WTC11 (cell line): ENCODE measurements around the gene HCST. TPM values are rescaled to one million over a fixed set of nuclear protein-coding genes. Genes with fewer than 3 reads are reported as not detected.

Experiments
- CREM ChIP-seq: sonication (generic); formaldehyde crosslinking; IDR thresholded peaks from 2 replicates; pipeline ENCODE4 v1.8.1; 2022; ENCODE audit warnings: mild to moderate bottlenecking, missing genetic modification reagents, moderate library complexity
- ESRRA ChIP-seq: sonication (generic); formaldehyde crosslinking; IDR thresholded peaks from 2 replicates; pipeline ENCODE4 v1.8.1; 2022; ENCODE audit warnings: mild to moderate bottlenecking, missing genetic modification reagents, borderline replicate concordance
- FOXJ3 ChIP-seq: sonication (generic); formaldehyde crosslinking; IDR thresholded peaks from 2 replicates; pipeline ENCODE4 v1.9.0; 2021; ENCODE audit warnings: missing genetic modification reagents, mild to moderate bottlenecking, borderline replicate concordance
- GABPB1 ChIP-seq: sonication (generic); formaldehyde crosslinking; IDR thresholded peaks from 2 replicates; pipeline ENCODE4 v1.8.1; 2023; ENCODE audit warnings: mild to moderate bottlenecking, missing genetic modification reagents
- GRHL2 ChIP-seq: fragments of 250-450 bp; sonication (Bioruptor Pico); IDR thresholded peaks from 2 replicates; pipeline ENCODE4 v1.8.0; 2022; ENCODE audit warnings: mild to moderate bottlenecking, moderate library complexity; ENCODE audit not compliant: insufficient replicate concordance, severe bottlenecking
- GTF2I ChIP-seq: fragments of 250-450 bp; sonication (Bioruptor Pico); conservative IDR thresholded peaks from 2 replicates; pipeline ENCODE4 v1.4.0; 2021; ENCODE audit warnings: mild to moderate bottlenecking
- HMGA2 ChIP-seq: fragments of 250-450 bp; sonication (Bioruptor Pico); IDR thresholded peaks from 2 replicates; pipeline ENCODE4 v1.4.0; 2021; ENCODE audit warnings: mild to moderate bottlenecking, moderate library complexity
- KAT7 ChIP-seq: sonication (generic); formaldehyde crosslinking; IDR thresholded peaks from 2 replicates; pipeline ENCODE4 v1.8.1; 2023; ENCODE audit warnings: missing genetic modification reagents, mild to moderate bottlenecking, borderline replicate concordance
- NFATC4 ChIP-seq: fragments of 250-450 bp; sonication (Bioruptor Pico); IDR thresholded peaks from 2 replicates; pipeline ENCODE4 v1.9.0; 2021; ENCODE audit warnings: mild to moderate bottlenecking
- NFE2L1 ChIP-seq: sonication (generic); formaldehyde crosslinking; IDR thresholded peaks from 2 replicates; pipeline ENCODE4 v1.8.1; 2023; ENCODE audit warnings: missing genetic modification reagents
- PRRX2 ChIP-seq: fragments of 250-450 bp; sonication (Bioruptor Pico); IDR thresholded peaks from 2 replicates; pipeline ENCODE4 v1.8.0; 2021; ENCODE audit warnings: mild to moderate bottlenecking
- RORB ChIP-seq: fragments of 250-450 bp; sonication (Bioruptor Pico); IDR thresholded peaks from 2 replicates; pipeline ENCODE4 v1.9.0; 2021; ENCODE audit warnings: mild to moderate bottlenecking
- SOX15 ChIP-seq: fragments of 250-450 bp; sonication (Bioruptor Pico); IDR thresholded peaks from 2 replicates; pipeline ENCODE4 v1.9.0; 2021; ENCODE audit warnings: mild to moderate bottlenecking
- TEAD4 ChIP-seq: sonication (generic); formaldehyde crosslinking; IDR thresholded peaks from 2 replicates; pipeline ENCODE4 v1.8.0; 2022; ENCODE audit warnings: mild to moderate bottlenecking, missing genetic modification reagents
- ZNF121 ChIP-seq: sonication (generic); formaldehyde crosslinking; IDR thresholded peaks from 2 replicates; pipeline ENCODE4 v1.8.0; 2023; ENCODE audit warnings: missing genetic modification reagents
- ZNF219 ChIP-seq: sonication (generic); formaldehyde crosslinking; IDR thresholded peaks from 2 replicates; pipeline ENCODE4 v1.8.0; 2023; ENCODE audit warnings: missing genetic modification reagents, mild to moderate bottlenecking, borderline replicate concordance
- ZNF232 ChIP-seq: sonication (generic); formaldehyde crosslinking; IDR thresholded peaks from 2 replicates; pipeline ENCODE4 v1.8.0; 2022; ENCODE audit warnings: mild to moderate bottlenecking, missing genetic modification reagents
- ZNF263 ChIP-seq: sonication (generic); formaldehyde crosslinking; IDR thresholded peaks from 2 replicates; pipeline ENCODE4 v1.8.1; 2022; ENCODE audit warnings: low read depth, mild to moderate bottlenecking, moderate library complexity, missing genetic modification reagents
- ZNF317 ChIP-seq: sonication (generic); formaldehyde crosslinking; IDR thresholded peaks from 2 replicates; pipeline ENCODE4 v1.8.1; 2023; ENCODE audit warnings: low read depth, mild to moderate bottlenecking, moderate library complexity, missing genetic modification reagents, borderline replicate concordance
- ZNF671 ChIP-seq: fragments of 250-450 bp; sonication (Bioruptor Pico); IDR thresholded peaks from 2 replicates; pipeline ENCODE4 v1.8.0; 2021; ENCODE audit warnings: mild to moderate bottlenecking
- total RNA-seq: library from RNA; stranded (reverse); gene quantifications from 3 replicates; pipeline ENCODE4 v1.2.3, GENCODE V29; 2021
- TF ChIP-seq, protein P1 (sequence below): sonication (generic); formaldehyde crosslinking; conservative IDR thresholded peaks from 2 replicates; pipeline ENCODE4 v1.8.1; 2023; ENCODE audit warnings: mild to moderate bottlenecking, low read depth, missing genetic modification reagents, moderate library complexity
- TF ChIP-seq, protein P2 (sequence below): sonication (generic); formaldehyde crosslinking; IDR thresholded peaks from 2 replicates; pipeline ENCODE4 v1.8.0; 2022; ENCODE audit warnings: mild to moderate bottlenecking, missing genetic modification reagents
- TF ChIP-seq, protein P3 (sequence below): sonication (generic); formaldehyde crosslinking; conservative IDR thresholded peaks from 2 replicates; pipeline ENCODE4 v1.8.1; 2022; ENCODE audit warnings: mild to moderate bottlenecking, missing genetic modification reagents
- TF ChIP-seq, protein P4 (sequence below): sonication (generic); formaldehyde crosslinking; IDR thresholded peaks from 2 replicates; pipeline ENCODE4 v1.8.1; 2023; ENCODE audit warnings: mild to moderate bottlenecking, missing genetic modification reagents
- TF ChIP-seq, protein P5 (sequence below): sonication (generic); formaldehyde crosslinking; IDR thresholded peaks from 2 replicates; pipeline ENCODE4 v1.8.1; 2022; ENCODE audit warnings: missing genetic modification reagents, borderline replicate concordance
- TF ChIP-seq, protein P6 (sequence below): sonication (generic); formaldehyde crosslinking; IDR thresholded peaks from 2 replicates; pipeline ENCODE4 v1.8.1; 2023; ENCODE audit warnings: mild to moderate bottlenecking, missing genetic modification reagents, moderate library complexity
- TF ChIP-seq, protein P7 (sequence below): sonication (generic); formaldehyde crosslinking; IDR thresholded peaks from 2 replicates; pipeline ENCODE4 v1.8.1; 2022; ENCODE audit warnings: mild to moderate bottlenecking, missing genetic modification reagents, moderate library complexity, borderline replicate concordance
- TF ChIP-seq, protein P8 (sequence below): sonication (generic); formaldehyde crosslinking; IDR thresholded peaks from 2 replicates; pipeline ENCODE4 v1.8.0; 2022; ENCODE audit warnings: mild to moderate bottlenecking, missing genetic modification reagents
- TF ChIP-seq, protein P9 (sequence below): sonication (generic); formaldehyde crosslinking; IDR thresholded peaks from 2 replicates; pipeline ENCODE4 v1.8.1; 2023; ENCODE audit warnings: mild to moderate bottlenecking, missing genetic modification reagents

Gene HCST
- total RNA-seq, 1 experiment from 2014 or later = 1.9 TPM

DNA sequence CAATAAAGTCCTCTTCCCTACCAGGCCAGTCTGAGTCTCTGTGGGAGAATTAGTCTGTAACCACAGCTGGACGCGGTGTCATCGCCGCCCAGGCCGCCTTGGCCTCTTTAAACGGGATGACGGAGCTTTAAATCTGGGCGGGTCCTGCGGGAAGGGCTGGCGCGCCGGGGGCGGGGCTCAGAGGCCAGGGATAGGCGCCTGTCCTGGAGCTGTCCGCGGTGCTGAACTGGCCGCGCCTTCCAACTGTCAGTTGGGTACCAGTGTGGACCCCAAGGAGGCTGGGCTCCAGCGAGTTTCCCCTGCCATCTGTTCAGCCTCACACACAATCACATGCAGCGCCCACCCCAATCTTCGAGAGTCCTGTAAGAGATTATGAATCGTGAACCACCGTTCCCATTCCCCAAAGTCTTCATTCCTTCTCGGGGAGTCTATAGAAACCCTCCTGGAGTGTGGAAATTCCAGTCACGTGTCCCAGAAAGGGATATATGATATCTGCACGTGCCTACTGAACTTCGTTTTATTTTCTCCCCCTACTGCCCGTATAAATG, 22.5 kb upstream of the HCST start (continued):
- TF ChIP-seq, protein P1, sequence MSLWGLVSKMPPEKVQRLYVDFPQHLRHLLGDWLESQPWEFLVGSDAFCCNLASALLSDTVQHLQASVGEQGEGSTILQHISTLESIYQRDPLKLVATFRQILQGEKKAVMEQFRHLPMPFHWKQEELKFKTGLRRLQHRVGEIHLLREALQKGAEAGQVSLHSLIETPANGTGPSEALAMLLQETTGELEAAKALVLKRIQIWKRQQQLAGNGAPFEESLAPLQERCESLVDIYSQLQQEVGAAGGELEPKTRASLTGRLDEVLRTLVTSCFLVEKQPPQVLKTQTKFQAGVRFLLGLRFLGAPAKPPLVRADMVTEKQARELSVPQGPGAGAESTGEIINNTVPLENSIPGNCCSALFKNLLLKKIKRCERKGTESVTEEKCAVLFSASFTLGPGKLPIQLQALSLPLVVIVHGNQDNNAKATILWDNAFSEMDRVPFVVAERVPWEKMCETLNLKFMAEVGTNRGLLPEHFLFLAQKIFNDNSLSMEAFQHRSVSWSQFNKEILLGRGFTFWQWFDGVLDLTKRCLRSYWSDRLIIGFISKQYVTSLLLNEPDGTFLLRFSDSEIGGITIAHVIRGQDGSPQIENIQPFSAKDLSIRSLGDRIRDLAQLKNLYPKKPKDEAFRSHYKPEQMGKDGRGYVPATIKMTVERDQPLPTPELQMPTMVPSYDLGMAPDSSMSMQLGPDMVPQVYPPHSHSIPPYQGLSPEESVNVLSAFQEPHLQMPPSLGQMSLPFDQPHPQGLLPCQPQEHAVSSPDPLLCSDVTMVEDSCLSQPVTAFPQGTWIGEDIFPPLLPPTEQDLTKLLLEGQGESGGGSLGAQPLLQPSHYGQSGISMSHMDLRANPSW (CRISPR knock-in tag) = no peak
- TF ChIP-seq ESRRA = peak; percentile 84
- TF ChIP-seq NFATC4 (CRISPR knock-in tag) = no peak
- peak; percentile 93 for TF ChIP-seq ZNF232 (CRISPR knock-in tag)
- TF ChIP-seq, protein P2, sequence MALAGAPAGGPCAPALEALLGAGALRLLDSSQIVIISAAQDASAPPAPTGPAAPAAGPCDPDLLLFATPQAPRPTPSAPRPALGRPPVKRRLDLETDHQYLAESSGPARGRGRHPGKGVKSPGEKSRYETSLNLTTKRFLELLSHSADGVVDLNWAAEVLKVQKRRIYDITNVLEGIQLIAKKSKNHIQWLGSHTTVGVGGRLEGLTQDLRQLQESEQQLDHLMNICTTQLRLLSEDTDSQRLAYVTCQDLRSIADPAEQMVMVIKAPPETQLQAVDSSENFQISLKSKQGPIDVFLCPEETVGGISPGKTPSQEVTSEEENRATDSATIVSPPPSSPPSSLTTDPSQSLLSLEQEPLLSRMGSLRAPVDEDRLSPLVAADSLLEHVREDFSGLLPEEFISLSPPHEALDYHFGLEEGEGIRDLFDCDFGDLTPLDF (CRISPR knock-in tag) = no peak
- TF ChIP-seq GRHL2 (CRISPR knock-in tag) = no peak
- TF ChIP-seq, protein P3, sequence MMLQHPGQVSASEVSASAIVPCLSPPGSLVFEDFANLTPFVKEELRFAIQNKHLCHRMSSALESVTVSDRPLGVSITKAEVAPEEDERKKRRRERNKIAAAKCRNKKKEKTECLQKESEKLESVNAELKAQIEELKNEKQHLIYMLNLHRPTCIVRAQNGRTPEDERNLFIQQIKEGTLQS (CRISPR knock-in tag) = no peak
- TF ChIP-seq SOX15 = no peak
- no peak for TF ChIP-seq ZNF671 (CRISPR knock-in tag)
- no peak for TF ChIP-seq FOXJ3 (CRISPR knock-in tag)
- TF ChIP-seq GABPB1 (CRISPR knock-in tag) = peak; percentile 67; the same call in 1 of the 2 replicates
- TF ChIP-seq, protein P4, sequence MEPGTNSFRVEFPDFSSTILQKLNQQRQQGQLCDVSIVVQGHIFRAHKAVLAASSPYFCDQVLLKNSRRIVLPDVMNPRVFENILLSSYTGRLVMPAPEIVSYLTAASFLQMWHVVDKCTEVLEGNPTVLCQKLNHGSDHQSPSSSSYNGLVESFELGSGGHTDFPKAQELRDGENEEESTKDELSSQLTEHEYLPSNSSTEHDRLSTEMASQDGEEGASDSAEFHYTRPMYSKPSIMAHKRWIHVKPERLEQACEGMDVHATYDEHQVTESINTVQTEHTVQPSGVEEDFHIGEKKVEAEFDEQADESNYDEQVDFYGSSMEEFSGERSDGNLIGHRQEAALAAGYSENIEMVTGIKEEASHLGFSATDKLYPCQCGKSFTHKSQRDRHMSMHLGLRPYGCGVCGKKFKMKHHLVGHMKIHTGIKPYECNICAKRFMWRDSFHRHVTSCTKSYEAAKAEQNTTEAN (CRISPR knock-in tag) = peak; percentile 86; the same call in 1 of the 2 replicates
- TF ChIP-seq ZNF121 (CRISPR knock-in tag) = no peak
- TF ChIP-seq, protein P5, sequence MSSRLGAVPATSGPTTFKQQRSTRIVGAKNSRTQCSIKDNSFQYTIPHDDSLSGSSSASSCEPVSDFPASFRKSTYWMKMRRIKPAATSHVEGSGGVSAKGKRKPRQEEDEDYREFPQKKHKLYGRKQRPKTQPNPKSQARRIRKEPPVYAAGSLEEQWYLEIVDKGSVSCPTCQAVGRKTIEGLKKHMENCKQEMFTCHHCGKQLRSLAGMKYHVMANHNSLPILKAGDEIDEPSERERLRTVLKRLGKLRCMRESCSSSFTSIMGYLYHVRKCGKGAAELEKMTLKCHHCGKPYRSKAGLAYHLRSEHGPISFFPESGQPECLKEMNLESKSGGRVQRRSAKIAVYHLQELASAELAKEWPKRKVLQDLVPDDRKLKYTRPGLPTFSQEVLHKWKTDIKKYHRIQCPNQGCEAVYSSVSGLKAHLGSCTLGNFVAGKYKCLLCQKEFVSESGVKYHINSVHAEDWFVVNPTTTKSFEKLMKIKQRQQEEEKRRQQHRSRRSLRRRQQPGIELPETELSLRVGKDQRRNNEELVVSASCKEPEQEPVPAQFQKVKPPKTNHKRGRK = no peak
- peak; percentile 73; the same call in 1 of the 2 replicates for TF ChIP-seq KAT7
- TF ChIP-seq ZNF263 (CRISPR knock-in tag) = peak; percentile 57; the same call in 1 of the 2 replicates
- peak; percentile 65; the same call in 1 of the 2 replicates for TF ChIP-seq NFE2L1
- TF ChIP-seq, protein P6, sequence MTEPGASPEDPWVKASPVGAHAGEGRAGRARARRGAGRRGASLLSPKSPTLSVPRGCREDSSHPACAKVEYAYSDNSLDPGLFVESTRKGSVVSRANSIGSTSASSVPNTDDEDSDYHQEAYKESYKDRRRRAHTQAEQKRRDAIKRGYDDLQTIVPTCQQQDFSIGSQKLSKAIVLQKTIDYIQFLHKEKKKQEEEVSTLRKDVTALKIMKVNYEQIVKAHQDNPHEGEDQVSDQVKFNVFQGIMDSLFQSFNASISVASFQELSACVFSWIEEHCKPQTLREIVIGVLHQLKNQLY = 0 out of 2 replicates have a peak, but pooled peaks have one; percentile 62
- no peak for TF ChIP-seq GTF2I (CRISPR knock-in tag)
- TF ChIP-seq TEAD4 (CRISPR knock-in tag) = peak; percentile 70; the same call in 1 of the 2 replicates
- no peak for TF ChIP-seq ZNF219 (CRISPR knock-in tag)
- TF ChIP-seq RORB = no peak
- TF ChIP-seq, protein P7, sequence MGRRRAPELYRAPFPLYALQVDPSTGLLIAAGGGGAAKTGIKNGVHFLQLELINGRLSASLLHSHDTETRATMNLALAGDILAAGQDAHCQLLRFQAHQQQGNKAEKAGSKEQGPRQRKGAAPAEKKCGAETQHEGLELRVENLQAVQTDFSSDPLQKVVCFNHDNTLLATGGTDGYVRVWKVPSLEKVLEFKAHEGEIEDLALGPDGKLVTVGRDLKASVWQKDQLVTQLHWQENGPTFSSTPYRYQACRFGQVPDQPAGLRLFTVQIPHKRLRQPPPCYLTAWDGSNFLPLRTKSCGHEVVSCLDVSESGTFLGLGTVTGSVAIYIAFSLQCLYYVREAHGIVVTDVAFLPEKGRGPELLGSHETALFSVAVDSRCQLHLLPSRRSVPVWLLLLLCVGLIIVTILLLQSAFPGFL (CRISPR knock-in tag) = peak; percentile 74; the same call in 1 of the 2 replicates
- no peak for TF ChIP-seq PRRX2 (CRISPR knock-in tag)
- peak; percentile 68; the same call in 1 of the 2 replicates for TF ChIP-seq CREM
- TF ChIP-seq, protein P8, sequence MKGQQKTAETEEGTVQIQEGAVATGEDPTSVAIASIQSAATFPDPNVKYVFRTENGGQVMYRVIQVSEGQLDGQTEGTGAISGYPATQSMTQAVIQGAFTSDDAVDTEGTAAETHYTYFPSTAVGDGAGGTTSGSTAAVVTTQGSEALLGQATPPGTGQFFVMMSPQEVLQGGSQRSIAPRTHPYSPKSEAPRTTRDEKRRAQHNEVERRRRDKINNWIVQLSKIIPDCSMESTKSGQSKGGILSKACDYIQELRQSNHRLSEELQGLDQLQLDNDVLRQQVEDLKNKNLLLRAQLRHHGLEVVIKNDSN (CRISPR knock-in tag) = peak; percentile 65
- TF ChIP-seq ZNF317 = no peak
- no peak for TF ChIP-seq HMGA2 (CRISPR knock-in tag)
- TF ChIP-seq, protein P9, sequence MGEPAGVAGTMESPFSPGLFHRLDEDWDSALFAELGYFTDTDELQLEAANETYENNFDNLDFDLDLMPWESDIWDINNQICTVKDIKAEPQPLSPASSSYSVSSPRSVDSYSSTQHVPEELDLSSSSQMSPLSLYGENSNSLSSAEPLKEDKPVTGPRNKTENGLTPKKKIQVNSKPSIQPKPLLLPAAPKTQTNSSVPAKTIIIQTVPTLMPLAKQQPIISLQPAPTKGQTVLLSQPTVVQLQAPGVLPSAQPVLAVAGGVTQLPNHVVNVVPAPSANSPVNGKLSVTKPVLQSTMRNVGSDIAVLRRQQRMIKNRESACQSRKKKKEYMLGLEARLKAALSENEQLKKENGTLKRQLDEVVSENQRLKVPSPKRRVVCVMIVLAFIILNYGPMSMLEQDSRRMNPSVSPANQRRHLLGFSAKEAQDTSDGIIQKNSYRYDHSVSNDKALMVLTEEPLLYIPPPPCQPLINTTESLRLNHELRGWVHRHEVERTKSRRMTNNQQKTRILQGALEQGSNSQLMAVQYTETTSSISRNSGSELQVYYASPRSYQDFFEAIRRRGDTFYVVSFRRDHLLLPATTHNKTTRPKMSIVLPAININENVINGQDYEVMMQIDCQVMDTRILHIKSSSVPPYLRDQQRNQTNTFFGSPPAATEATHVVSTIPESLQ (CRISPR knock-in tag) = no peak
